ENCODE measurements around the gene HTD2. TPM values are rescaled to one million over a fixed set of nuclear protein-coding genes. Genes with fewer than 3 reads are reported as not detected.

Gene HTD2
- total RNA-seq, 1 donor = 8.5 TPM

- DNase-seq (ENCODE audit: low read depth) = peak; percentile 18
- TF ChIP-seq, protein P1, sequence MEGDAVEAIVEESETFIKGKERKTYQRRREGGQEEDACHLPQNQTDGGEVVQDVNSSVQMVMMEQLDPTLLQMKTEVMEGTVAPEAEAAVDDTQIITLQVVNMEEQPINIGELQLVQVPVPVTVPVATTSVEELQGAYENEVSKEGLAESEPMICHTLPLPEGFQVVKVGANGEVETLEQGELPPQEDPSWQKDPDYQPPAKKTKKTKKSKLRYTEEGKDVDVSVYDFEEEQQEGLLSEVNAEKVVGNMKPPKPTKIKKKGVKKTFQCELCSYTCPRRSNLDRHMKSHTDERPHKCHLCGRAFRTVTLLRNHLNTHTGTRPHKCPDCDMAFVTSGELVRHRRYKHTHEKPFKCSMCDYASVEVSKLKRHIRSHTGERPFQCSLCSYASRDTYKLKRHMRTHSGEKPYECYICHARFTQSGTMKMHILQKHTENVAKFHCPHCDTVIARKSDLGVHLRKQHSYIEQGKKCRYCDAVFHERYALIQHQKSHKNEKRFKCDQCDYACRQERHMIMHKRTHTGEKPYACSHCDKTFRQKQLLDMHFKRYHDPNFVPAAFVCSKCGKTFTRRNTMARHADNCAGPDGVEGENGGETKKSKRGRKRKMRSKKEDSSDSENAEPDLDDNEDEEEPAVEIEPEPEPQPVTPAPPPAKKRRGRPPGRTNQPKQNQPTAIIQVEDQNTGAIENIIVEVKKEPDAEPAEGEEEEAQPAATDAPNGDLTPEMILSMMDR (IDR thresholded peaks at IDR 0.05; ENCODE audit: insufficient read depth, low read length) = no peak
- H3K4me3 ChIP-seq (ENCODE audit: low read depth, low read length) = no peak overlapping the region
Measured at GRCh38 chr3:58324391-58325390, 18.4 kb downstream of the HTD2 start.

GRCh38 chr3:58325525-58325992 lies 19.2 kb downstream of the HTD2 start:
- TF ChIP-seq, protein P1 (IDR thresholded peaks at IDR 0.05; ENCODE audit: insufficient read depth, low read length) = no peak
- no peak overlapping the region for H3K4me3 ChIP-seq (ENCODE audit: low read depth, low read length)
- peak; percentile 36 for DNase-seq (ENCODE audit: low read depth)

DNA sequence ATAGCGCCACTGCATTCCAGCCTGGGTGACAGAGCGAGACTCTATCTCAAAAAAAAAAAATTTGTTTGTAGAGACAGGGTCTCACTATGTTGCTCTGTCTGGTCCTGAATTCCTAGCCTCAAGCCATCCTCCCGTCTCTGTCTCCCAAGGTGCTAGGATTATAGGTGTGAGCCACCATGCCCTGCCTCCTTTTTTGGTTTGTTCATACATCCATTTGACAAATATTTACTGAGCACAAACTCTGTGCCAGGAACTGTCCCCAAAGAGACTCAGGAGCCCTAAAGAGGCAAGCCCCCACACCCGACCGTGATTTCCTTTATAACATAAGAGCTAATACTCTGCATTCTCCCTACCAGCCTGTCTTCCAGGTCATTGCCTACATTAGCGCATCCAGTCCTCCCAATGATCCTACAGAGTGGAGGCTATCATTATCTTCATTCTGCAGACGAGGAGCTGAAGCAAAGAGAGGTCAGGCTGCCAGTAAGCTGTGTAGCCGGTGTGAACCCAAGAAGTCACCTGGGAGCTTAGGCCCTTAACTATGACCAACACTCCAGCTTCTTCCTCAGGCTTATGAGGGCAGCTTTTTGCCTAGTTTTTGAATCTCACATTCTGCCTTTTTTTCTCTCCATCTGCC lies 20.1 kb downstream of the HTD2 start:
- H3K4me3 ChIP-seq (ENCODE audit: low read depth, low read length) = no peak overlapping the region
- TF ChIP-seq, protein P1 (IDR thresholded peaks at IDR 0.05; ENCODE audit: insufficient read depth, low read length) = no peak
- DNase-seq (ENCODE audit: low read depth) = no peak

- TF ChIP-seq, protein P1 (IDR thresholded peaks at IDR 0.05; ENCODE audit: insufficient read depth, low read length) = no peak
- no peak for DNase-seq (ENCODE audit: low read depth)
Measured at GRCh38 chr3:58329150-58329921, 23.0 kb downstream of the HTD2 start.

GRCh38 chr3:58329922-58330413 lies 23.6 kb downstream of the HTD2 start:
- TF ChIP-seq, protein P1 (IDR thresholded peaks at IDR 0.05; ENCODE audit: insufficient read depth, low read length) = no peak
- H3K4me3 ChIP-seq (ENCODE audit: low read depth, low read length) = no peak overlapping the region
- DNase-seq (ENCODE audit: low read depth) = no peak

More at GRCh38 chr3:58329150-58329921, 23.0 kb downstream of the HTD2 start:
- H3K4me3 ChIP-seq (ENCODE audit: low read depth, low read length) = no peak overlapping the region

GRCh38 chr3:58331593-58332152 lies 25.4 kb downstream of the HTD2 start:
- DNase-seq (ENCODE audit: low read depth) = no peak
- H3K4me3 ChIP-seq (ENCODE audit: low read depth, low read length) = no peak overlapping the region
- TF ChIP-seq, protein P1 (IDR thresholded peaks at IDR 0.05; ENCODE audit: insufficient read depth, low read length) = no peak

Data from fibroblast of the aortic adventitia (primary cell).